HepG2 (cell line): ENCODE measurements around the gene DLG1. TPM values are rescaled to one million over a fixed set of nuclear protein-coding genes. Genes with fewer than 3 reads are reported as not detected.

Experiments used
- CCDC6 ChIP-seq: sonication (generic); formaldehyde crosslinking; IDR thresholded peaks from 2 replicates; pipeline ENCODE4 v1.8.1; 2022; ENCODE audit warnings: mild to moderate bottlenecking, missing genetic modification reagents, moderate library complexity
- ETV5 ChIP-seq: IDR thresholded peaks from 2 replicates; pipeline ENCODE4 v1.6.1; 2018; ENCODE audit warnings: missing biosample characterization, missing genetic modification reagents, inconsistent platforms, borderline replicate concordance
- GABPA ChIP-seq, 2 experiments: IDR thresholded peaks; 2 replicates each; pipeline ENCODE4 v1.6.1; 2011 to 2016; ENCODE audit warnings: low read depth in 2 of 2, low read length in 1 of 2, missing biosample characterization in 1 of 2, missing genetic modification characterization in 1 of 2
- KLF12 ChIP-seq: sonication (generic); formaldehyde crosslinking; IDR thresholded peaks from 2 replicates; pipeline ENCODE4 v1.4.0; 2020; ENCODE audit warnings: missing genetic modification reagents, borderline replicate concordance
- KLF16 ChIP-seq, 2 experiments: sonication (generic) in 1 of 2; formaldehyde crosslinking in 1 of 2; IDR thresholded peaks; 2 replicates each; pipeline versions ENCODE4 v1.6.1 to v1.8.0; 2016 to 2023; ENCODE audit warnings: missing genetic modification reagents in 2 of 2, missing compliant biosample characterization in 1 of 2
- NR2C2 ChIP-seq: sonication (generic); formaldehyde crosslinking; IDR thresholded peaks from 2 replicates; pipeline ENCODE4 v1.4.0; 2020; ENCODE audit warnings: missing genetic modification reagents, mild to moderate bottlenecking, moderate library complexity, borderline replicate concordance
- PHF20 ChIP-seq: sonication (generic); formaldehyde crosslinking; IDR thresholded peaks from 2 replicates; pipeline ENCODE4 v1.5.0; 2020; ENCODE audit warnings: mild to moderate bottlenecking, missing genetic modification reagents
- RARG ChIP-seq: sonication (generic); formaldehyde crosslinking; IDR thresholded peaks from 2 replicates; pipeline ENCODE4 v1.4.0; 2020; ENCODE audit warnings: low read depth, mild to moderate bottlenecking, missing genetic modification reagents
- SOX13 ChIP-seq, 3 experiments: fragments of 450-650 bp in 1 of 3; sonication (generic) in 1 of 3; formaldehyde crosslinking in 1 of 3; IDR thresholded peaks in 2 of 3; conservative IDR thresholded peaks in 1 of 3; 2 replicates each; pipeline versions ENCODE4 v1.5.0 to v1.6.1; 2016 to 2020; ENCODE audit warnings: antibody characterized with exemption in 1 of 3, mild to moderate bottlenecking in 1 of 3, missing compliant biosample characterization in 1 of 3, missing genetic modification reagents in 1 of 3, moderate library complexity in 1 of 3
- THYN1 ChIP-seq: sonication (generic); formaldehyde crosslinking; IDR thresholded peaks from 2 replicates; pipeline ENCODE4 v1.8.1; 2023; ENCODE audit warnings: low read depth, mild to moderate bottlenecking, moderate library complexity, missing genetic modification reagents, borderline replicate concordance
- TOPORS ChIP-seq: sonication (generic); formaldehyde crosslinking; IDR thresholded peaks from 2 replicates; pipeline ENCODE4 v1.8.0; 2023; ENCODE audit warnings: mild to moderate bottlenecking, missing genetic modification reagents
- ZKSCAN8 ChIP-seq: IDR thresholded peaks from 2 replicates; pipeline ENCODE4 v1.6.1; 2016; ENCODE audit warnings: borderline replicate concordance, missing genetic modification reagents, missing compliant biosample characterization
- ZNF496 ChIP-seq: sonication (generic); formaldehyde crosslinking; IDR thresholded peaks from 2 replicates; pipeline ENCODE4 v1.8.1; 2023; ENCODE audit warnings: mild to moderate bottlenecking, moderate library complexity, missing genetic modification reagents; ENCODE audit not compliant: insufficient replicate concordance
- ZNF615 ChIP-seq: sonication (generic); formaldehyde crosslinking; IDR thresholded peaks from 2 replicates; pipeline ENCODE4 v1.5.0; 2020; ENCODE audit warnings: mild to moderate bottlenecking, missing genetic modification reagents, borderline replicate concordance
- ZSCAN20 ChIP-seq: sonication (generic); formaldehyde crosslinking; IDR thresholded peaks from 2 replicates; pipeline ENCODE4 v1.4.0; 2020; ENCODE audit warnings: missing genetic modification reagents, mild to moderate bottlenecking, borderline replicate concordance
- polyA plus RNA-seq, 8 experiments: library from polyadenylated mRNA; depleted of rRNA in 3 of 8; stranded (reverse) in 7 of 8; unstranded in 1 of 8; fragments of >200 nt; fragmentation: Illumina TruSeq in 4 of 8; extraction: Trizol in 4 of 8; gene quantifications; 2 replicates each; pipeline versions ENCODE4 v1.2.1 to v1.2.3, GENCODE V29; 2011 to 2016; ENCODE audit warnings: low read depth in 4 of 8, missing spikeins in 1 of 8, mixed read lengths in 1 of 8; ENCODE audit not compliant: insufficient read depth in 1 of 8
- total RNA-seq, 5 experiments: library from RNA; depleted of rRNA; stranded (reverse); fragments of >200 nt; fragmentation: Illumina TruSeq; extraction: Trizol; gene quantifications; 2 replicates each; pipeline ENCODE4 v1.2.3, GENCODE V29; 2016; ENCODE audit warnings: low read depth in 1 of 5
- TF ChIP-seq, protein P1 (sequence below): IDR thresholded peaks from 2 replicates; pipeline ENCODE4 v1.6.1; 2016; ENCODE audit warnings: missing compliant biosample characterization, missing genetic modification reagents, borderline replicate concordance
- TF ChIP-seq, protein P2 (sequence below): sonication (generic); formaldehyde crosslinking; IDR thresholded peaks from 2 replicates; pipeline ENCODE4 v1.8.1; 2023; ENCODE audit warnings: mild to moderate bottlenecking, moderate library complexity, missing genetic modification reagents
- TF ChIP-seq, protein P3 (sequence below): sonication (generic); formaldehyde crosslinking; IDR thresholded peaks from 2 replicates; pipeline ENCODE4 v1.9.0; 2022; ENCODE audit warnings: missing genetic modification reagents, mild to moderate bottlenecking, borderline replicate concordance
- TF ChIP-seq, protein P4 (sequence below): sonication (generic); formaldehyde crosslinking; IDR thresholded peaks from 2 replicates; pipeline ENCODE4 v1.8.1; 2023; ENCODE audit warnings: mild to moderate bottlenecking, missing genetic modification reagents

DLG1 gene
- total and polyA plus RNA-seq, 2 of the 13 experiments (the other 11 are each of a cell fraction or from before 2014, with no cell fraction given) = 30.5 to 104 TPM

DNA sequence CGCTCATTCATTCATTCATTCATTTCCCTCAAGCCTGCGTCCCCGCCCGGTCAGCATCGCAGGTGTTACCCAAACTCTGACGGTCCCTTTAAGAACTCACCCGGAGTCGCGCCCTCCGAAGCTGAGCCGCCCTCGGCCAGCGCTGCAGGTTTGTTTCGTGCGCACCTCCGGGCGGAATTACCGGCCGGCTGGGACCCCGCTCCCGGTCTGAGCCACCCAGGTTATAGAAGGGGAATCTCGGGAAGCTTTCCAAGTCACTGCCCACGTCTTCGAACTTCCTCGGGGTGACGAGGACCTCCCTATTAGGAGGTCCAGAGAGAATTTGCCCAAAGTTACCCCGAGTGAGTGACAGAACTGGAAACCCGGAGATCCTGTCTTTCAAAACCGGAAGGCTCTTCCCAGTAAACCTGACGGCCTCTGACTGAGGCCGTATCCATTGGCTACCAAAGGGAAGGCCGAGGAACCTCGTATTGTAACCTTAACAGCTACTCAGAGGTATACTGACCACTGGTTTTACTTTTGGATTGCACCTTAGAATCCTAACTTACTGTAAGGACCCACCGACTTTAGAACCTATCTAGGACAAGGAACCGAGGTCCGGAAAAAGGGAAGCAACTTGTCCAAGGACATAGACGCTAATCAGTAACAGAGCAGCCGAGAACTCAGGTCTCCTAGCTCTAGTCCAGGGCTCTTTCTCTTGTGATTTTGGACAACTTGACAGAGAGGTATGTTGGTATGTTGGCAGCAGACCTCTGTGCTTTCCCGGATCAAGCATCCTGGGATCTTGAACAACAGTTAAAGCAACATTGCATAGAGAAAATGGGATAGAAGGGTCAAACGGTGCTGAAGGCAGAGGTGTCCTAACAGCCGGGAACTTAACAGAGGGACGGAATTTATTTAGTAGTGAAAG, 788 bp upstream of the DLG1 start (continued):
- TF ChIP-seq ZKSCAN8 (CRISPR knock-in tag) = peak; percentile 14; the same call in 1 of the 2 replicates
- peak; percentile 27; the same call in 1 of the 2 replicates for TF ChIP-seq CCDC6 (CRISPR knock-in tag)
- TF ChIP-seq, protein P1, sequence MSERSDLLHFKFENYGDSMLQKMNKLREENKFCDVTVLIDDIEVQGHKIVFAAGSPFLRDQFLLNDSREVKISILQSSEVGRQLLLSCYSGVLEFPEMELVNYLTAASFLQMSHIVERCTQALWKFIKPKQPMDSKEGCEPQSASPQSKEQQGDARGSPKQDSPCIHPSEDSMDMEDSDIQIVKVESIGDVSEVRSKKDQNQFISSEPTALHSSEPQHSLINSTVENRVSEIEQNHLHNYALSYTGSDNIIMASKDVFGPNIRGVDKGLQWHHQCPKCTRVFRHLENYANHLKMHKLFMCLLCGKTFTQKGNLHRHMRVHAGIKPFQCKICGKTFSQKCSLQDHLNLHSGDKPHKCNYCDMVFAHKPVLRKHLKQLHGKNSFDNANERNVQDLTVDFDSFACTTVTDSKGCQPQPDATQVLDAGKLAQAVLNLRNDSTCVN (CRISPR knock-in tag) = 0 out of 2 replicates have a peak, but pooled peaks have one; percentile 23
- no peak for TF ChIP-seq GABPA (IDR thresholded peaks at IDR 0.05; ENCODE audit: low read depth, low read length)
- TF ChIP-seq GABPA (CRISPR knock-in tag; IDR thresholded peaks at IDR 0.05; ENCODE audit: low read depth) = peak; percentile 62
- TF ChIP-seq RARG (CRISPR knock-in tag) = 0 out of 2 replicates have a peak, but pooled peaks have one; percentile 17
- no peak for TF ChIP-seq ZNF615 (CRISPR knock-in tag)
- TF ChIP-seq, protein P2, sequence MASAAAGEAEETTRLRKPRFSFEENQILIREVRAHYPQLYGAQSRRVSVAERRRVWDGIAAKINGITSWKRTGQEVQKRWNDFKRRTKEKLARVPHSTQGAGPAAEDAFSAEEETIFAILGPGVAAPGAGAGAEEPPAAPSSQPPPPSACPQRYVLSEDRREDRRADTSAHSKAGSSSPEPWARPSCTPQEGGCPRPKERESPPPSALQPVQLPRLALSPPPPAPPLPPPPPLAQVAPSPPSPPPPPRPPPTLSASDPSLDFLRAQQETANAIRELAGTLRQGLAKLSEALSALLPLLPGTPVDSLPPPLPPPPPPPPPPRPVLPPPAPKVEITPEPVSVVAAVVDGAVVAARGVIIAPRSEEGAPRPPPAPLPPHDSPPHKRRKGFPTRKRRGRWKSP (CRISPR knock-in tag) = 0 out of 2 replicates have a peak, but pooled peaks have one; percentile 23
- TF ChIP-seq TOPORS (CRISPR knock-in tag) = no peak
- TF ChIP-seq ZSCAN20 = 0 out of 2 replicates have a peak, but pooled peaks have one; percentile 27
- TF ChIP-seq KLF12 (CRISPR knock-in tag) = 0 out of 2 replicates have a peak, but pooled peaks have one; percentile 48
- no peak for TF ChIP-seq SOX13 (IDR thresholded peaks at IDR 0.05)
- TF ChIP-seq SOX13 (CRISPR knock-in tag; conservative IDR thresholded peaks at IDR 0.05 in 1 of 2, IDR thresholded peaks at IDR 0.05 in 1 of 2) = 0 out of 4 replicates have a peak, but pooled peaks of 1 of the 2 experiments have one; percentile 17
- TF ChIP-seq, protein P3, sequence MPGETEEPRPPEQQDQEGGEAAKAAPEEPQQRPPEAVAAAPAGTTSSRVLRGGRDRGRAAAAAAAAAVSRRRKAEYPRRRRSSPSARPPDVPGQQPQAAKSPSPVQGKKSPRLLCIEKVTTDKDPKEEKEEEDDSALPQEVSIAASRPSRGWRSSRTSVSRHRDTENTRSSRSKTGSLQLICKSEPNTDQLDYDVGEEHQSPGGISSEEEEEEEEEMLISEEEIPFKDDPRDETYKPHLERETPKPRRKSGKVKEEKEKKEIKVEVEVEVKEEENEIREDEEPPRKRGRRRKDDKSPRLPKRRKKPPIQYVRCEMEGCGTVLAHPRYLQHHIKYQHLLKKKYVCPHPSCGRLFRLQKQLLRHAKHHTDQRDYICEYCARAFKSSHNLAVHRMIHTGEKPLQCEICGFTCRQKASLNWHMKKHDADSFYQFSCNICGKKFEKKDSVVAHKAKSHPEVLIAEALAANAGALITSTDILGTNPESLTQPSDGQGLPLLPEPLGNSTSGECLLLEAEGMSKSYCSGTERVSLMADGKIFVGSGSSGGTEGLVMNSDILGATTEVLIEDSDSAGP (CRISPR knock-in tag) = peak; percentile 99
- peak; percentile 5; the same call in 1 of the 2 replicates for TF ChIP-seq NR2C2 (CRISPR knock-in tag)
- TF ChIP-seq ETV5 (CRISPR knock-in tag) = peak; percentile 66; the same call in 1 of the 2 replicates
- TF ChIP-seq, protein P4, sequence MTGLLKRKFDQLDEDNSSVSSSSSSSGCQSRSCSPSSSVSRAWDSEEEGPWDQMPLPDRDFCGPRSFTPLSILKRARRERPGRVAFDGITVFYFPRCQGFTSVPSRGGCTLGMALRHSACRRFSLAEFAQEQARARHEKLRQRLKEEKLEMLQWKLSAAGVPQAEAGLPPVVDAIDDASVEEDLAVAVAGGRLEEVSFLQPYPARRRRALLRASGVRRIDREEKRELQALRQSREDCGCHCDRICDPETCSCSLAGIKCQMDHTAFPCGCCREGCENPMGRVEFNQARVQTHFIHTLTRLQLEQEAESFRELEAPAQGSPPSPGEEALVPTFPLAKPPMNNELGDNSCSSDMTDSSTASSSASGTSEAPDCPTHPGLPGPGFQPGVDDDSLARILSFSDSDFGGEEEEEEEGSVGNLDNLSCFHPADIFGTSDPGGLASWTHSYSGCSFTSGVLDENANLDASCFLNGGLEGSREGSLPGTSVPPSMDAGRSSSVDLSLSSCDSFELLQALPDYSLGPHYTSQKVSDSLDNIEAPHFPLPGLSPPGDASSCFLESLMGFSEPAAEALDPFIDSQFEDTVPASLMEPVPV = 0 out of 2 replicates have a peak, but pooled peaks have one; percentile 17
- peak in 1 of 2 experiments; percentile 22; a peak in 1 of 4 replicates for TF ChIP-seq KLF16 (CRISPR knock-in tag; IDR thresholded peaks at IDR 0.05)
- 0 out of 2 replicates have a peak, but pooled peaks have one; percentile 55 for TF ChIP-seq THYN1 (CRISPR knock-in tag)
- TF ChIP-seq PHF20 (CRISPR knock-in tag) = peak; percentile 54
- TF ChIP-seq ZNF496 (CRISPR knock-in tag) = no peak
